SW 1271 (cell line): Measurements from ENCODE around the gene RPL18A.
"Not testable (repeated sequence)": the region's sequence is repeated elsewhere in the genome, so short reads cannot be mapped to it uniquely, and the experiment has no call there.

ENCODE experiments used
- DNase-seq, 2 experiments: peaks; one replicate each; lab custom pipeline; 2025; lab: John Stamatoyannopoulos, UW

The RPL18A gene

DNA sequence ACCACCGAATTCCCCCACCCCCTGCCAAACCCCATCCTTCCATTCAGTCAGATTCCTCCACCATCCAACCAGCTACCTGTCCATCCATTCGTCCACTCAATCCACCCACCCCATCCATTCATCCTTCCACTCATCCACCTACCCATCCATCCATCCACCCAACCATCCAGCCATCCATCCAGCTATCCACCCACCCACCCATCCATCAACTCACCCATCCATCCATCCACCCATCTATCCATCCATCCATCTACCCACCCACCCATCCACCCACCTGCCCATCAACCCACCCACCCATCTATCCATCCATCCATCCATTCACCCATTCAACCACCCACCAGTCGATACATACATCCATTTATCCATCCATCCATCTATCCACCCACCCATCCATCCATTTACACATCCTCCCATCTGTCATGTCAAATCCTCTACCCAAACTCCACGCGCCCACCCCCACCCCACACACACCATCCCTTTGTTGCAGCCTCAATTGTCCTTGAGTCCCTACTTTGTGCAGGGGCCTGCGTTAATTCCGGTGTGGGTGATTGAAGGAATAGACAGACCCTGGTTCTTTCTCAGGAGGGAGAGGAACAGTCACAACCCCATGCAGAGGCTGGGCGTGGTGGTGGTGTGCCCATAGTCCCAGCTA is 6.7 kb downstream of the RPL18A start:
- no peak for DNase-seq

- no peak for DNase-seq
Observed at GRCh38 chr19:17866964-17867486, 7.3 kb downstream of the RPL18A start.

GRCh38 chr19:17868669-17869068 is 9.0 kb downstream of the RPL18A start:
- DNase-seq, result no peak

DNA sequence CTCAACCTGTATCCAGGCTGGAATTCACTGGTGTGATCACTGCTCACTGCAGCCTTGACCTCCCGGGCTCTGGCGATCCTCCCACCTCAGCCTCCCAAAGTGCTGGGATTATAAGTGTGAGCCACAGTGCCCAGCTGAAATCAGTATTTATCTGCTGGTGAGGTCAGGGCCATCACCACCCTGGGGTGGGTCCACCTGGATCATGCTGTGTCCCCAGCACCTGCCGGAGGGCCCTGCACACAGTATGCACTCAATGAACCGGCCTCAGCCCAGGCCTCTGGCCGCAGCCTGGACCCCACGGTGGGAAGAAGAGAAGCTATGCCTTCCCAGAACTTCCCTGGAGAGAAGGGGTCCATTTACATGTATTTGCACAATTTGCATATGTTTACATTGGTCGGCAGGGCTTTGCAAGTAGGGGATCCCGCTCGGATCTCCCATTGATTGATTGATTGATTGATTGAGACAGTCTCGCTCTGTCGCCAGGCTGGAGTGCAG is 9.5 kb downstream of the RPL18A start:
- DNase-seq, result no peak

- DNase-seq, result no peak
Observed at GRCh38 chr19:17871032-17871877, 11.5 kb downstream of the RPL18A start.

DNA sequence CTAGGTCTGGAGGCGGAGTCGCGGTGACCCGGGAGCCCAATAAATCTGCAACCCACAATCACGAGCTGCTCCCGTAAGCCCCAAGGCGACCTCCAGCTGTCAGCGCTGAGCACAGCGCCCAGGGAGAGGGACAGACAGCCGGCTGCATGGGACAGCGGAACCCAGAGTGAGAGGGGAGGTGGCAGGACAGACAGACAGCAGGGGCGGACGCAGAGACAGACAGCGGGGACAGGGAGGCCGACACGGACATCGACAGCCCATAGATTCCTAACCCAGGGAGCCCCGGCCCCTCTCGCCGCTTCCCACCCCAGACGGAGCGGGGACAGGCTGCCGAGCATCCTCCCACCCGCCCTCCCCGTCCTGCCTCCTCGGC is 12.2 kb downstream of the RPL18A start, which contains the start of gene SLC5A5:
SLC5A5 (plus strand) TSS at position 68 of the 373 bp plus-strand sequence. CDS start 375 bp downstream, outside the sequence.
- DNase-seq, result no peak

GRCh38 chr19:17872251-17873001 is 12.7 kb downstream of the RPL18A start:
- no peak for DNase-seq

DNA sequence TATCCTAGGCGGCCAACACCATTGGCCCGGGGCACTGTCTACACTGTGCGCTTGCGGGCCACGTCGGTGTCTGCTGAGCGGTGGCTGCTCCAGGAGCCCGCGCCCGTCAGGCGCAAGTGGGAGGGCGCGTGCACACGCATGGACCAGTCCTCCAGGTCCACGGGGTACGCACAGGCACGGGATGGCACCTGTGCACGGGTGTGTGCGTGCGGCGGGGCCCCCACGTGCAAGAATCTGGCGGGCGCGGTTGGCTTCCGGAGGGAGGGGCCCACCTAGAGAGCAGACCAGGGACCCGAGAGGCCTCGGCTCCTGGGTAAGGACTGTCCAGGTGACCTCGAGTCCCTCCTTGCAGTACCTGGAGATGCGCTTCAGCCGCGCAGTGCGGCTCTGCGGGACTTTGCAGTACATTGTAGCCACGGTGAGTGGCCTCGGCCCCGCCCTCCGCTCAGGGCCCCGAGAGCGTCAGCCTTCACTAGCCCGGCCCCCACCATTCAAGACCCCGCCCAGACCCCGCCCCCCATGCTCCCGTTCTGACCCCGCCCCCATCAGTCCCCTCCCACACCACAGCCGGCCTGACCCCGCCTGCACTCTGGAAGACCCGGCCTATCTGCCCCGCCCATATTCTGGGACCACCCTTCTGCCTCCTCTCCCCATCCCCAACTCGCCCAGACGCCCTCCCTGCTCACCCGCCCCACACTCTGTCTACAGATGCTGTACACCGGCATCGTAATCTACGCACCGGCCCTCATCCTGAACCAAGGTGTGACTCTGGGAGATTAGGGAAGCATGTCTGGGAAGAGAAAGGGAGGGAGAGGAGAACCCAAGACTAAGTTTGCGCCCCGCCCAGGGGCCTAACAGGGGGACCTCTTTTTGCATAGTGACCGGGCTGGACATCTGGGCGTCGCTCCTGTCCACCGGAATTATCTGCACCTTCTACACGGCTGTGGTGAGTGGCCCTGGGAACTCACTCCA is 14.4 kb downstream of the RPL18A start:
- DNase-seq, result peak in 1 of 2 experiments; percentile 46

- no peak for DNase-seq
Observed at GRCh38 chr19:17874758-17875135, 15.0 kb downstream of the RPL18A start.

- no peak for DNase-seq
Observed at GRCh38 chr19:17877696-17878095, 18.0 kb downstream of the RPL18A start.

GRCh38 chr19:17879466-17879865 is 19.8 kb downstream of the RPL18A start:
- DNase-seq, result no peak

DNA sequence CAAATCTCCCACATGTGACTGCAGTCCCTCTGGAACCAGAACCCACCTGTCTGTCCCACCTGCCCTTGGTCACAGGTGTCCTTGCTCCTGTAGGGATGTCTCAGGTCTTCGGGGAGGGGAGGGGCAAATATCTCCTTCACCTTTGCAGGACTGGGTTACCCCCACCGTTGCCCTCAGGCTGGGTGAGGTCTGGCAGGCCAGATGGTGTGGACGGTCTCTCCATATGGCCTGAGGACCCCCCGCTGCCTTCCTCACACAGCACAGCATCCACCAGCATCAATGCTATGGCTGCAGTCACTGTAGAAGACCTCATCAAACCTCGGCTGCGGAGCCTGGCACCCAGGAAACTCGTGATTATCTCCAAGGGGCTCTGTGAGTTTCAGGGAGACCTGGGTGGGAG is 22.0 kb downstream of the RPL18A start:
- no peak for DNase-seq

GRCh38 chr19:17883627-17884410 is 24.1 kb downstream of the RPL18A start:
- DNase-seq, result no peak

- DNase-seq, result no peak
Observed at GRCh38 chr19:17886515-17886914, 26.8 kb downstream of the RPL18A start.

GRCh38 chr19:17887221-17887620 is 27.5 kb downstream of the RPL18A start:
- not testable (repeated sequence) for DNase-seq

GRCh38 chr19:17888260-17888659 is 28.6 kb downstream of the RPL18A start:
- no peak for DNase-seq

DNA sequence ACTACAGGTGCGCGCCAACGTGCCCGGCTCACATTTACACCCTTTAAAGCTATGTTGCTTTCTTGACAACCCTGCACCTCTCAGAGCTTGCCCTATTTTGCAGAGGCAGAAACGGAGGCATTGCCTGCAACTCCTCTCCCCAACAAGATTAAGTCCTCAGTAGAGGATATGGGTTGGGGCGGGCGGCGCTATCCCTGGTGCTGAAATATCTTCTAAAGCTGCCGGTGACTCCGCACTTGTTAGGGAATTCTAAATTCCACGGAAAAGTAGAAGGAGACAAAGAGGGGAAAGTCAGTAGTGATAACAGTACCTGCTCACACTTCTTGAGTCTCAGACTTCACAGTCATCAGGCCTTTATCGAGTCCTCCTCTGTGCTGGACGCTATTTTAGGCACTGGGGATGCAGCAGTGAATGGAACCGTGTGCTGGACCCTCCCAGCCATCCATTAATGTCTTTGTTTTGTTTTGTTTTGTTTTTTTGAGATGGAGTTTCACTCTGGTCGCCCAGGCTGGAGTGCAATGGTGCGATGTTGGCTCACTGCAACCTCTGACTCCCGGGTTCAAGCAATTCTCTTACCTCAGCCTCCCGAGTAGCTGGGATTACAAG is 30.0 kb downstream of the RPL18A start:
- DNase-seq, result no peak

- DNase-seq, result no peak
Observed at GRCh38 chr19:17893766-17894165, 34.1 kb downstream of the RPL18A start.

GRCh38 chr19:17902701-17903100 is 43.0 kb downstream of the RPL18A start:
- no peak for DNase-seq

DNA sequence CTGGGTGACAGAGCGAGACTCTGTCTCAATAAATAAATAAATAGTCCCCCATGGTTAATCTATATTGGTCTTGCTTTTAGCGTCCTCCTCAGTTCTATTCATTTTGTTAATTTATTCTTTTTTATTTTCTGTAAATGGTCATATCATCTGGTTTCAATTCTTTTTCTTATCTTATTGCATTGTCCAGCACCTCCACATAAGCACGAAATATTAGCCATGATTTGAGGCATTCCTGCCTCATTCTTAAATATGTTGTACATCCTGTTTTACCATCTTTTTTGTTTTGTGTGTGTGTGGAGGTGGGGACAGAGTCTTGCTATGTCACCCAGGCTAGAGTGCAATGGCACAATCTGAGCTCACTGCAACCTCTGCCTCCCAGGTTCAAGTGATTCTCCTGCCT is 48.5 kb downstream of the RPL18A start:
- DNase-seq, result no peak
